Measurements from ENCODE around the gene SULF2. TPM values are rescaled to one million over a fixed set of nuclear protein-coding genes. Genes with fewer than 3 reads are reported as not detected.

Gene SULF2
- total RNA-seq, 1 donor from 2014 or later: 24.0 TPM

DNA sequence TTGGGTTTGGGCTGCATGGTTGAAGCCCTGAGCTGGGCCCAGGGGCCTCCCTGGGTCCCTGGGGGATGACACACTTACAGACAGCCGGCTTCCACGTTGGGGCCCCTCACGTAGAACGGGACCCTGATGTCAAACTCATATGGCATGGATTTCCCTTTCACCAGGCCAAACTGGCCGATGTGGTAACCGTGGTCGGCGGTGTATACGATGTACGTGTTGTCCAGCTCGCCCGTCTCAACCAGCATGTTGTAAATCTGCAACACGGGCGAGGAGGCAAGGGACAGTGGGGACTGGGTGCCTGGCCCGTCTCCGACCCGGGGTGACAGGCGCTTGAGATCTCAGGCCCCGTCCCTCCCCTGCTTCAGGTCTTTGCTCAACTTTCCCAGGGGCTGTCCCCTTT, 102.4 kb downstream of the SULF2 start:
- no peaks in the 10 kb centered on the region for H4K20me1 ChIP-seq (ENCODE audit: low read depth)
- Mint-ChIP-seq H3K27me3 (ENCODE audit: insufficient read depth, low read depth) (peaks cover 11% of the 10 kb centered on the region), H3K4me3 (no peak overlapping the region), H3K27ac (no peak overlapping the region), H3K9me3 (no peaks in the 10 kb centered on the region), H3K36me3 (no peaks in the 10 kb centered on the region), H3K4me1 (peaks cover 23% of the 10 kb centered on the region)
- no peaks in the 10 kb centered on the region for H3F3A ChIP-seq (ENCODE audit: low read depth)
- no peak overlapping the region for H3K4me2 ChIP-seq
- no peak overlapping the region for H2AFZ ChIP-seq (replicated peaks)
- H3K27me3 ChIP-seq: no peaks in the 10 kb centered on the region
- no peaks in the 10 kb centered on the region for H3K79me2 ChIP-seq (ENCODE audit: low read depth)
- H3K36me3 ChIP-seq: no peaks in the 10 kb centered on the region
- TF ChIP-seq EZH2phosphoT487 (IDR thresholded peaks at IDR 0.05) (no peak), EZH2 (IDR thresholded peaks at IDR 0.05) (no peak)
- TF ChIP-seq, protein P1, sequence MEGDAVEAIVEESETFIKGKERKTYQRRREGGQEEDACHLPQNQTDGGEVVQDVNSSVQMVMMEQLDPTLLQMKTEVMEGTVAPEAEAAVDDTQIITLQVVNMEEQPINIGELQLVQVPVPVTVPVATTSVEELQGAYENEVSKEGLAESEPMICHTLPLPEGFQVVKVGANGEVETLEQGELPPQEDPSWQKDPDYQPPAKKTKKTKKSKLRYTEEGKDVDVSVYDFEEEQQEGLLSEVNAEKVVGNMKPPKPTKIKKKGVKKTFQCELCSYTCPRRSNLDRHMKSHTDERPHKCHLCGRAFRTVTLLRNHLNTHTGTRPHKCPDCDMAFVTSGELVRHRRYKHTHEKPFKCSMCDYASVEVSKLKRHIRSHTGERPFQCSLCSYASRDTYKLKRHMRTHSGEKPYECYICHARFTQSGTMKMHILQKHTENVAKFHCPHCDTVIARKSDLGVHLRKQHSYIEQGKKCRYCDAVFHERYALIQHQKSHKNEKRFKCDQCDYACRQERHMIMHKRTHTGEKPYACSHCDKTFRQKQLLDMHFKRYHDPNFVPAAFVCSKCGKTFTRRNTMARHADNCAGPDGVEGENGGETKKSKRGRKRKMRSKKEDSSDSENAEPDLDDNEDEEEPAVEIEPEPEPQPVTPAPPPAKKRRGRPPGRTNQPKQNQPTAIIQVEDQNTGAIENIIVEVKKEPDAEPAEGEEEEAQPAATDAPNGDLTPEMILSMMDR (IDR thresholded peaks at IDR 0.05): no peak
- no peak overlapping the region for H3K4me3 ChIP-seq
- H3K9me3 ChIP-seq (ENCODE audit: low read depth): no peaks in the 10 kb centered on the region
- DNase-seq (ENCODE audit: low spot score): no peak
- no peak overlapping the region for H3K9ac ChIP-seq
- no peaks in the 10 kb centered on the region for H3K4me1 ChIP-seq
- no peak overlapping the region for H3K27ac ChIP-seq

DNA sequence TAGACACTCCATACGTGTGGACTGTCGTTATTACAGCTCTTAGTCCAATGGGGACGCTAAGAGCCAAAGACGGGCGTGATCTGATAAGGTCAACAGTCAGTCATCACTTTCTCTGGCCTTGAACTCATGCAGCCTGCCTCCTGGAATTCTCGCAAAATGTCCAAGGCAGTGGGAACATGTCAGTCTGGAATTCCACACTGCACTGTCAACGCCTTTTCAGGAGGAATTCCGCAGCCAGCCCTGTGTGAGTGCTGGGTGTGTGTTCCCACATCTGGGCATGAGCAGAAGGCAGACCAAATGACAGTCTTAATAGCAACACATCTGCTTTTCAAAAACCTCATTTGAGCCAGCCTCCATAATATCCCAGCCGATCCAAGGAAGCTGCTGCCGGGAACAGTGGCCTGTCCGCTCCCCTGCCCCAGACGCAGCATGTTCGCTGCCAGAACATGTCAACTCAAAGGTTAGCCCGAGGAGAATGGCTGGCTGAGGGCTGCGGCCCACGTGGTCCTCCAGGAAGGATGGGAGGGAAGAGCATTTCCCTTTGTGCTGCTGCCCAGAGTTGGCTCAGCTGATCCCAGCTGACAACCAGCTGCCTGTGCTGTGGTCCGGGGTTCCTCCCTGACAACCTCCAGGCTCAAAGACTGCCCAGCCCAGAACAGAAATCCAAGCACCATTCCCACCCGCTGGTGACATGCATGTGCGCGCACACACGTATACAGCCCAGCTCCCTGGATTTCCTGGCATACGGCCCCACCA, 103.1 kb downstream of the SULF2 start:
- H3K27ac Mint-ChIP-seq: no peak overlapping the region
- Histone ChIP-seq H3K4me2 (no peak overlapping the region), H3K27ac (no peak overlapping the region), H3K4me1 (no peaks in the 10 kb centered on the region), H3K79me2 (ENCODE audit: low read depth) (no peaks in the 10 kb centered on the region), H3K4me3 (no peak overlapping the region), H3K9ac (no peak overlapping the region), H2AFZ (replicated peaks) (no peak overlapping the region), H3K9me3 (ENCODE audit: low read depth) (no peaks in the 10 kb centered on the region), H3F3A (ENCODE audit: low read depth) (no peaks in the 10 kb centered on the region), H3K27me3 (no peaks in the 10 kb centered on the region), H3K36me3 (no peaks in the 10 kb centered on the region), H4K20me1 (ENCODE audit: low read depth) (no peaks in the 10 kb centered on the region)
- no peak overlapping the region for H3K4me3 Mint-ChIP-seq
- DNase-seq (ENCODE audit: low spot score): no peak
- no peaks in the 10 kb centered on the region for H3K36me3 Mint-ChIP-seq
- no peaks in the 10 kb centered on the region for H3K9me3 Mint-ChIP-seq
- TF ChIP-seq, protein P1 (IDR thresholded peaks at IDR 0.05): no peak
- TF ChIP-seq EZH2 (IDR thresholded peaks at IDR 0.05): no peak
- TF ChIP-seq EZH2phosphoT487 (IDR thresholded peaks at IDR 0.05): no peak
- peaks cover 16% of the 10 kb centered on the region for H3K4me1 Mint-ChIP-seq
- peaks cover 11% of the 10 kb centered on the region for H3K27me3 Mint-ChIP-seq (ENCODE audit: insufficient read depth, low read depth)

DNA sequence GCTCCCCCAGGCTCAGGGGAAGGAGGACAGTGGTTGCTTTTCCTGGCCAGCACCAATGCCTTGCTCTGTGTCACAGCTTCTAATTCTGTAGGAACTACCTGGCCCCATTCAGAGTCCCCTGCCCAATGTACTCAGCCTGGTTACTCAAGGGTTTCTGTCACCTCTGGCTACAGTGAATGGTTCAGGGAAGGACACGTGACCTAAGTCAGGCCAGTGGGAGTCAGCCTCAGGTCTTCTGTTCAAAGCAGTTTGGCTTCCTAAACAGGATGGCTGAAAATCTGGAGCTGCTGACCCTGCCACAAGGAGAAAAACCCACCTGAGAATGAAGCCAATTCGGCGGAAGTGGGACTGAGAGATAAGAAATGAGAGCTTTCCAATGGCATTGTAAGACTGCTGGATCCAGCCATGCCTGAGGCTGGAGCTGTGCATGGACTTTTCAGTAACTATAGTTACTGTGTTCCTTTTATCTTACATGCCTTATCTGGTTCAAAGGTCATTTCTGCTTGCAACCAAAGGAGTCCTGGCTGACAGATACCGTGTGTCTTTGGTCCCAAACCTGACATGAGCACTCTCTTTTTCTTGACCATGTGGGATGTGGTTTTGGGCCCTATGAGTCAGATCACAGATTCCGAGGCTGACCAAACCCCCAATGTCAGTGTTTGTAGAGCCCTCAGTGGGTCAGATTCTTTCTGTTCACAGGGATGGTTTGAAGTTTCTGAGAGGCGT, 104.3 kb downstream of the SULF2 start:
- H4K20me1 ChIP-seq (ENCODE audit: low read depth): no peaks in the 10 kb centered on the region
- Mint-ChIP-seq H3K4me1 (peaks cover 9% of the 10 kb centered on the region), H3K27me3 (ENCODE audit: insufficient read depth, low read depth) (peaks cover 12% of the 10 kb centered on the region), H3K4me3 (no peak overlapping the region), H3K36me3 (no peaks in the 10 kb centered on the region), H3K27ac (no peak overlapping the region), H3K9me3 (no peaks in the 10 kb centered on the region)
- H3K27ac ChIP-seq: no peak overlapping the region
- no peak overlapping the region for H3K4me3 ChIP-seq
- no peaks in the 10 kb centered on the region for H3K27me3 ChIP-seq
- no peak overlapping the region for H2AFZ ChIP-seq (replicated peaks)
- H3F3A ChIP-seq (ENCODE audit: low read depth): no peaks in the 10 kb centered on the region
- no peak overlapping the region for H3K4me2 ChIP-seq
- H3K9ac ChIP-seq: no peak overlapping the region
- DNase-seq (ENCODE audit: low spot score): no peak
- no peaks in the 10 kb centered on the region for H3K9me3 ChIP-seq (ENCODE audit: low read depth)
- no peaks in the 10 kb centered on the region for H3K4me1 ChIP-seq
- H3K79me2 ChIP-seq (ENCODE audit: low read depth): no peaks in the 10 kb centered on the region
- TF ChIP-seq, protein P1 (IDR thresholded peaks at IDR 0.05): no peak
- TF ChIP-seq EZH2phosphoT487 (IDR thresholded peaks at IDR 0.05): no peak
- TF ChIP-seq EZH2 (IDR thresholded peaks at IDR 0.05): no peak
- no peaks in the 10 kb centered on the region for H3K36me3 ChIP-seq
